ENCODE measurements around the gene EIF3K.

DNA sequence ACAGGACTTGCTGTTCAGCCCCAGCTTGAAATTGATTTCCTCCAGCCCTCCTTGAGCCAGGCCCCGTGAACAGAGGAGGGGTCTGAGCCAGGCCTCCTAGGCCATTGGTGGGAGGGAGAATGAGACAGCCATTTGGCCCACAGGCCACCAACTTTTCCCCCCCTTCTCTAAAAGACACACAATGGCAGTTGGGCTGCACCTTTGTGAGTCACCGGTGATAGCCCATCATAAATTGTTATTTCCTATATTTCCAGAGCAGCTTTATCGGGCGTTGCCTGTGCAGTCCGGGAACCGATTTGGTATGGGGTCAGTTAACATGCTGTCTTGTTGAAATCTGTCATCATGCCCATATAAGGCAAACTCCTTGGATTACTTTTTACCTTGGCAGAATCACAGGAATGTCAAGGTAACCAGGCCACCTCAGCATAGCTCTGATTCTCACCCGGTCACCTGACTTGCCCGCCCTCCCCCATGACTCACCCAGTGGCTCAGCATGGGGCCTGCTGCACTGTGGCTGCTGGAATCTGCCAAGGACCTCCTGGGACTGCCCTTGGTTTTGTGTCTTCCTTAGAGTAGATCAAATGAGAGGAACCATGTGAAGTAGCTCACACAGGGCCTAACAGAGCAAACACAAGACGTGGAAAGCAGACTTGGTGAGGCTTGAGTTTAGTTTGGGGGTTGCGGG lies 64.5 kb downstream of the EIF3K start:
- TF ChIP-seq, protein P1, sequence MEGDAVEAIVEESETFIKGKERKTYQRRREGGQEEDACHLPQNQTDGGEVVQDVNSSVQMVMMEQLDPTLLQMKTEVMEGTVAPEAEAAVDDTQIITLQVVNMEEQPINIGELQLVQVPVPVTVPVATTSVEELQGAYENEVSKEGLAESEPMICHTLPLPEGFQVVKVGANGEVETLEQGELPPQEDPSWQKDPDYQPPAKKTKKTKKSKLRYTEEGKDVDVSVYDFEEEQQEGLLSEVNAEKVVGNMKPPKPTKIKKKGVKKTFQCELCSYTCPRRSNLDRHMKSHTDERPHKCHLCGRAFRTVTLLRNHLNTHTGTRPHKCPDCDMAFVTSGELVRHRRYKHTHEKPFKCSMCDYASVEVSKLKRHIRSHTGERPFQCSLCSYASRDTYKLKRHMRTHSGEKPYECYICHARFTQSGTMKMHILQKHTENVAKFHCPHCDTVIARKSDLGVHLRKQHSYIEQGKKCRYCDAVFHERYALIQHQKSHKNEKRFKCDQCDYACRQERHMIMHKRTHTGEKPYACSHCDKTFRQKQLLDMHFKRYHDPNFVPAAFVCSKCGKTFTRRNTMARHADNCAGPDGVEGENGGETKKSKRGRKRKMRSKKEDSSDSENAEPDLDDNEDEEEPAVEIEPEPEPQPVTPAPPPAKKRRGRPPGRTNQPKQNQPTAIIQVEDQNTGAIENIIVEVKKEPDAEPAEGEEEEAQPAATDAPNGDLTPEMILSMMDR (IDR thresholded peaks at IDR 0.05) = no peak
- TF ChIP-seq EZH2phosphoT487 (IDR thresholded peaks at IDR 0.05) (no peak), EZH2 (IDR thresholded peaks at IDR 0.05) (no peak)
